OCI-LY1 (cell line): ENCODE results near the gene ENTR1.

Experiments
- H2AFZ ChIP-seq: fragments of 200-600 bp; sonication (generic), shearing (Covaris generic); 2 replicates; pipeline ENCODE4 v1.6.0; 2014; ENCODE audit warnings: antibody characterized with exemption, mild to moderate bottlenecking, low read length
- H3F3A ChIP-seq: fragments of 200-600 bp; sonication (generic), shearing (Covaris generic); 2 replicates; pipeline ENCODE4 v1.6.0; 2014; ENCODE audit warnings: mild to moderate bottlenecking, antibody characterized with exemption, low read length, moderate library complexity; ENCODE audit not compliant: insufficient read depth
- H3K27ac ChIP-seq: fragments of 200-600 bp; sonication (generic); 2 replicates; pipeline ENCODE4 v1.5.1; 2014; ENCODE audit warnings: low read length, mixed run types, mild to moderate bottlenecking, low read depth; ENCODE audit not compliant: poor library complexity, severe bottlenecking
- H3K27me3 ChIP-seq: fragments of 200-600 bp; sonication (generic); 2 replicates; pipeline ENCODE4 v1.6.0; 2014; ENCODE audit warnings: antibody characterized with exemption, mild to moderate bottlenecking, low read length, moderate library complexity; ENCODE audit not compliant: insufficient read depth
- H3K36me3 ChIP-seq: fragments of 200-600 bp; sonication (generic); 2 replicates; pipeline ENCODE4 v1.6.1; 2014; ENCODE audit warnings: mild to moderate bottlenecking, antibody characterized with exemption, low read length, moderate library complexity, mixed read lengths; ENCODE audit not compliant: insufficient read depth
- H3K4me1 ChIP-seq: fragments of 200-600 bp; sonication (generic); 2 replicates; pipeline ENCODE4 v1.5.1; 2014; ENCODE audit warnings: mild to moderate bottlenecking, low read length, moderate library complexity; ENCODE audit not compliant: insufficient read depth, severe bottlenecking
- H3K4me2 ChIP-seq: fragments of 200-600 bp; sonication (generic), shearing (Covaris generic); 2 replicates; pipeline ENCODE4 v1.6.1; 2014; ENCODE audit warnings: low read length
- H3K4me3 ChIP-seq: fragments of 200-600 bp; sonication (generic); 2 replicates; pipeline ENCODE4 v1.5.1; 2014; ENCODE audit warnings: low read length, low read depth, mild to moderate bottlenecking, mixed read lengths; ENCODE audit not compliant: poor library complexity, severe bottlenecking
- H3K79me2 ChIP-seq: fragments of 200-600 bp; shearing (Covaris generic); 2 replicates; pipeline ENCODE4 v1.6.1; 2016; ENCODE audit warnings: mixed run types, low read length, mixed read lengths; ENCODE audit not compliant: insufficient read depth
- H3K9ac ChIP-seq: fragments of 200-600 bp; sonication (generic), shearing (Covaris generic); 2 replicates; pipeline ENCODE4 v1.6.1; 2014; ENCODE audit warnings: mild to moderate bottlenecking, low read length, mixed read lengths
- H3K9me2 ChIP-seq: fragments of 200-600 bp; sonication (generic), shearing (Covaris generic); 2 replicates; pipeline ENCODE4 v1.6.1; 2014; ENCODE audit warnings: low read depth, mild to moderate bottlenecking, low read length, mixed read lengths
- H3K9me3 ChIP-seq: fragments of 200-600 bp; shearing (Covaris generic); 2 replicates; pipeline ENCODE4 v1.6.1; 2014; ENCODE audit warnings: low read length, mixed read lengths
- H4K20me1 ChIP-seq: fragments of 200-600 bp; sonication (generic), shearing (Covaris generic); 2 replicates; pipeline ENCODE4 v1.6.0; 2016; ENCODE audit warnings: mild to moderate bottlenecking, low read length; ENCODE audit not compliant: insufficient read depth
- EZH2 ChIP-seq: fragments of 200-600 bp; sonication (generic), shearing (Covaris generic); IDR thresholded peaks from 2 replicates; pipeline ENCODE4 v1.8.0; 2017; ENCODE audit warnings: borderline replicate concordance, mixed run types, mild to moderate bottlenecking, antibody characterized with exemption, low read length, moderate library complexity, mixed read lengths
- TF ChIP-seq, protein P1 (sequence below): fragments of 200-600 bp; sonication (generic), shearing (Covaris generic); IDR thresholded peaks from 2 replicates; pipeline ENCODE4 v1.5.1; 2017; ENCODE audit warnings: mild to moderate bottlenecking, antibody characterized with exemption, low read length, moderate library complexity, mixed read lengths

The ENTR1 gene

DNA sequence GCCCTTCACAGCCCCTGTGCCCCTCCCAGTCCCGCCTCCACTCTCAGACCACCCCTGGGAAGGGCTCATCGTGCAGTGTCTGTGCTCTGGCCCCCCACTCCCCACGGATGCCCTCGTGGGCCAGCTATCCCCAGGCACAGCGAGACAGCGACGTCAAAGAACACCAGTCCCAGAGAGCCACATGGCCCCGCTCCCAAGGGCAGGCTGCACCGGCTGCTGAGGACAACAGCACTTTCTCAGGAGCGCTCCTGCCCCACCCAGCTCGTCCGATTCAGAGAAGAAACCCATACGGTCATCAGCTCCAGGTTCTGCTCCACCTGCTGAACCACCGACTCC is 5.6 kb downstream of the ENTR1 start:
- Histone ChIP-seq H2AFZ (no peak overlapping the region), H3K4me1 (peaks cover 20% of the 10 kb centered on the region), H3F3A (no peaks in the 10 kb centered on the region), H3K9me3 (no peaks in the 10 kb centered on the region), H3K9me2 (no peaks in the 10 kb centered on the region), H3K27me3 (no peaks in the 10 kb centered on the region), H3K4me2 (no peak overlapping the region), H4K20me1 (no peaks in the 10 kb centered on the region), H3K9ac (no peak overlapping the region), H3K79me2 (0 out of 2 replicates have a peak, but pooled peaks cover 4% of the 10 kb centered on the region), H3K36me3 (peaks cover 72% of the 10 kb centered on the region), H3K27ac (no peak overlapping the region), H3K4me3 (no peak overlapping the region)
- TF ChIP-seq, protein P1, sequence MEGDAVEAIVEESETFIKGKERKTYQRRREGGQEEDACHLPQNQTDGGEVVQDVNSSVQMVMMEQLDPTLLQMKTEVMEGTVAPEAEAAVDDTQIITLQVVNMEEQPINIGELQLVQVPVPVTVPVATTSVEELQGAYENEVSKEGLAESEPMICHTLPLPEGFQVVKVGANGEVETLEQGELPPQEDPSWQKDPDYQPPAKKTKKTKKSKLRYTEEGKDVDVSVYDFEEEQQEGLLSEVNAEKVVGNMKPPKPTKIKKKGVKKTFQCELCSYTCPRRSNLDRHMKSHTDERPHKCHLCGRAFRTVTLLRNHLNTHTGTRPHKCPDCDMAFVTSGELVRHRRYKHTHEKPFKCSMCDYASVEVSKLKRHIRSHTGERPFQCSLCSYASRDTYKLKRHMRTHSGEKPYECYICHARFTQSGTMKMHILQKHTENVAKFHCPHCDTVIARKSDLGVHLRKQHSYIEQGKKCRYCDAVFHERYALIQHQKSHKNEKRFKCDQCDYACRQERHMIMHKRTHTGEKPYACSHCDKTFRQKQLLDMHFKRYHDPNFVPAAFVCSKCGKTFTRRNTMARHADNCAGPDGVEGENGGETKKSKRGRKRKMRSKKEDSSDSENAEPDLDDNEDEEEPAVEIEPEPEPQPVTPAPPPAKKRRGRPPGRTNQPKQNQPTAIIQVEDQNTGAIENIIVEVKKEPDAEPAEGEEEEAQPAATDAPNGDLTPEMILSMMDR, result no peak
- no peak for TF ChIP-seq EZH2

DNA sequence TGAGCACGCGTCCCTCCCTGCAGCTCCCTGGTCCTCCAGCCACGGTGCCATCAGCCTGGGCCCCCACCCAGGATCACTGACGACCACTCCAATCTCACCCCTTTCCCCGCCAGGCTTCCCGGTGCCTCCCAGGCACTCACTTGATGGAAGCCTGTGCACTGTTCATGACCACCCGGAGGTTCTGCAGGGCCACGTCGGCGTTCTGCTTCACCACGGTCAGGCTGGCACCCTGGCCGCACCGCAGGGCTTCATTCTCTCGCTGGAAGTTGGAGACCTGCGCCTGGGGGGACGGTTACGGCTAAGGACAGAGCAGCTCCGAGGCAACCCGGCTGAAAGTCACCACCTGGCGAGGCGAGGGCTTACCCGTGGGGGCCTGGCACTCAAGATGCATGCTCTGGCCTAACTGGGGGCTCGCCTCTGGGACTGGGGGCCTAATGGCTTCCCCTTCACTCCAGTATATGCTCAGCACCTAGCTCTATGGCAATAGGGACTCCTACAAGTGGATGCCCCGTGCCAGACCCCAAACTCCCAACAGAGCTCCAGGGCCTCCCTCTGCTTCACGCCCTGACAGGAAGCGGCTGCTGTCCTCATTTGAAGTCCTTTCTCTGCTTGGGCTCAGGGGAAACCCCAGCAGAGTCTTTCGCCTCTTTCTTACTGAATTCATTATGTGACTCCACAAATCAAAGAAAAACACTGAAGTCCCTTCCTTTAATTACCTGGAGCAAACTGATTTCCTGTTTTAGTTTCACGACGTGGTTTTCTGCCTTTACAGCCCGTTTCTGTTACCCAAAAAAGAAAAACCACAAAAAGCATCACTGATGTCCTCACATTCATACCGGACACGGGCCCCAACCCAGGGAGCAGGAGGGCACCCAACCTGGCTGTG is 6.3 kb downstream of the ENTR1 start:
- Histone ChIP-seq H3K27ac (no peak overlapping the region), H3K27me3 (no peaks in the 10 kb centered on the region), H3K79me2 (peaks cover 9% of the 10 kb centered on the region), H3K4me2 (no peak overlapping the region), H3K9me3 (no peaks in the 10 kb centered on the region), H3K4me3 (no peak overlapping the region), H2AFZ (no peak overlapping the region), H3K9ac (no peak overlapping the region), H3K9me2 (no peaks in the 10 kb centered on the region), H3F3A (no peaks in the 10 kb centered on the region), H4K20me1 (no peaks in the 10 kb centered on the region), H3K36me3 (peaks cover 72% of the 10 kb centered on the region), H3K4me1 (peaks cover 15% of the 10 kb centered on the region)
- TF ChIP-seq EZH2, result no peak
- TF ChIP-seq, protein P1, result no peak

DNA sequence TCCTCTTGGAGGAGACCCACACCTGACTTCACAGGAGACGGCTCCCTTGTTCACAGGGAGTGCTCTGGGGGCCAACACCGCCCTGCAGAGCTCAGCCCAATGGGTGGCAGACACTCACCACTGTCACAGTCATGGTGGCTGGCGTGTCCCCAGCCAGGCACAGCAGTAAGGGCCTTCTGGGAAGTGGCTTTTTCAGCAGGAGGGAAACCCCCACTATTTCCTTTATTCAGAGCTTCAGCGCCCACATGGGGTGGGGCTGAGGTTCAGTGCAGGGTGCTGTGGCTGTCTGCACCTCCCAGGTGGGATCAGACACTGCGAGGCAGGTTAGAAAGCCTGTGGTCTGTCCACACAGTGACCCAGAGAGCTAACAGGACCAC is 6.9 kb downstream of the ENTR1 start:
- Histone ChIP-seq H3K79me2 (peaks cover 11% of the 10 kb centered on the region), H3K4me1 (peaks cover 15% of the 10 kb centered on the region), H2AFZ (no peak overlapping the region), H3K36me3 (peaks cover 70% of the 10 kb centered on the region), H3K27me3 (no peaks in the 10 kb centered on the region), H3K9ac (no peak overlapping the region), H4K20me1 (no peaks in the 10 kb centered on the region), H3K4me2 (no peak overlapping the region), H3K27ac (no peak overlapping the region), H3K9me2 (no peaks in the 10 kb centered on the region), H3F3A (no peaks in the 10 kb centered on the region), H3K9me3 (no peaks in the 10 kb centered on the region), H3K4me3 (no peak overlapping the region)
- no peak for TF ChIP-seq EZH2

DNA sequence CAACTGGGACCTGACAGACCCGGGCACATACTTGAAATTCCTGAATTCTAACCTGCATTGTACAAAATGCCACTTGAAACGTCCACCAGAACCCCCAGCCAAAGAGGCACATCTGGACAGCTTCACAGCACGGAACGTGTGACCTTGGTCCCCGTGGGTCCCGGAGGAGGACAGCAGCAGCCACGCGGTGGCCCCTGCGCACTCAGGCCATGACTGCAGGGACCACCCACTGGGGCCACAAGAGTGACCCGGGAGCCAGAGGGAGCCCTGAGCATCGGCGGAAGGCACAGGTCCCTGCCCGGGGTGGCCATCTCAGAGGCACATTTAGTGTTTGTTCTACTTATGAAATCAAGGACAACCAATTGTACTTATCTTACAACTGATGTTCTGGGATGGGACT is 8.3 kb downstream of the ENTR1 start:
- no peak overlapping the region for H3K4me3 ChIP-seq
- no peak overlapping the region for H2AFZ ChIP-seq
- H3K9me2 ChIP-seq, result no peaks in the 10 kb centered on the region
- H3K27me3 ChIP-seq, result no peaks in the 10 kb centered on the region
- no peak overlapping the region for H3K9ac ChIP-seq
- peaks cover 18% of the 10 kb centered on the region for H3K79me2 ChIP-seq
- H3K9me3 ChIP-seq, result no peaks in the 10 kb centered on the region
- no peak overlapping the region for H3K4me2 ChIP-seq
- TF ChIP-seq, protein P1, result no peak
- no peak for TF ChIP-seq EZH2
- H3K27ac ChIP-seq, result no peak overlapping the region
- no peaks in the 10 kb centered on the region for H3F3A ChIP-seq
- H3K36me3 ChIP-seq, result peaks cover 66% of the 10 kb centered on the region
- H3K4me1 ChIP-seq, result peaks cover 20% of the 10 kb centered on the region
- H4K20me1 ChIP-seq, result no peaks in the 10 kb centered on the region
